ENCODE measurements around the gene COG5. TPM values are rescaled to one million over a fixed set of nuclear protein-coding genes. Genes with fewer than 3 reads are reported as not detected.
A peak's percentile ranks its signal among the peaks of the same experiment; 100 is the strongest.

The COG5 gene
- total RNA-seq, 4 donors from 2014 or later = 20.8 to 49.7 (median 25.7) TPM

DNA sequence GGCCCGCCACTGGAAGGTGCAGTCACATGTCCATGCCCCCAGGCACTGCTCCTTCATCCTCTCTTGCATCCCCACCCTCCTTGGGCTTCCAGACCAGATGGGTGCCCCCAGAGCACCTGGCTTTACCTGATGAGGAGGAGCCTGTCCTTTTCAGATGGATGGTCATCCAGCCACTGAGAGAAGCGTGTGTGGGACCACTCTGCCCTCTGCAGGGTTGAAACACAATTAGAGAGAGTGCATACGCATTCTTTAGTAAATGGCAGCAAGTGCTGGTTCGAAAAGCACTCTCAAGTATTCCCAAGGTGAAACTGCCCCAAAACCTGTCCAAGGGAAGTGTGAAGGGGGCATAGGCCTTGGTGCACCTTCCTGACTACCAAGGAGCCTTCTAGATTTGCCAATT, 353.3 kb downstream of the COG5 start:
- Histone ChIP-seq H3K4me1 (peaks cover 19 to 22% of the 10 kb centered on the region in 2 donors), H3K36me3 (peaks cover 0 to 9% of the 10 kb centered on the region in 2 donors), H3K4me3 (no peak overlapping the region), H3K27me3 (no peaks in the 10 kb centered on the region), H3K9me3 (no peaks in the 10 kb centered on the region), H3K27ac (no peak overlapping the region)
- TF ChIP-seq, protein P1, sequence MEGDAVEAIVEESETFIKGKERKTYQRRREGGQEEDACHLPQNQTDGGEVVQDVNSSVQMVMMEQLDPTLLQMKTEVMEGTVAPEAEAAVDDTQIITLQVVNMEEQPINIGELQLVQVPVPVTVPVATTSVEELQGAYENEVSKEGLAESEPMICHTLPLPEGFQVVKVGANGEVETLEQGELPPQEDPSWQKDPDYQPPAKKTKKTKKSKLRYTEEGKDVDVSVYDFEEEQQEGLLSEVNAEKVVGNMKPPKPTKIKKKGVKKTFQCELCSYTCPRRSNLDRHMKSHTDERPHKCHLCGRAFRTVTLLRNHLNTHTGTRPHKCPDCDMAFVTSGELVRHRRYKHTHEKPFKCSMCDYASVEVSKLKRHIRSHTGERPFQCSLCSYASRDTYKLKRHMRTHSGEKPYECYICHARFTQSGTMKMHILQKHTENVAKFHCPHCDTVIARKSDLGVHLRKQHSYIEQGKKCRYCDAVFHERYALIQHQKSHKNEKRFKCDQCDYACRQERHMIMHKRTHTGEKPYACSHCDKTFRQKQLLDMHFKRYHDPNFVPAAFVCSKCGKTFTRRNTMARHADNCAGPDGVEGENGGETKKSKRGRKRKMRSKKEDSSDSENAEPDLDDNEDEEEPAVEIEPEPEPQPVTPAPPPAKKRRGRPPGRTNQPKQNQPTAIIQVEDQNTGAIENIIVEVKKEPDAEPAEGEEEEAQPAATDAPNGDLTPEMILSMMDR (IDR thresholded peaks at IDR 0.05 in 4 of 5, conservative IDR thresholded peaks at IDR 0.05 in 1 of 5) = no peak
- no peak for TF ChIP-seq POLR2A (IDR thresholded peaks at IDR 0.05)
- intact Hi-C loops (cut with DNase I; ENCODE audit: low total_unique reads) (no loop called here), in situ Hi-C loops (cut with MboI; ENCODE audit: low sequenced_read_pairs in 4 of 4) (loop anchor here in 1 of 4 donors (25.0 kb wide), 1 partner anchor 502 kb away; no protein-coding TSS in a partner anchor)
- no peak for DNase-seq
- no peak for ATAC-seq

DNA sequence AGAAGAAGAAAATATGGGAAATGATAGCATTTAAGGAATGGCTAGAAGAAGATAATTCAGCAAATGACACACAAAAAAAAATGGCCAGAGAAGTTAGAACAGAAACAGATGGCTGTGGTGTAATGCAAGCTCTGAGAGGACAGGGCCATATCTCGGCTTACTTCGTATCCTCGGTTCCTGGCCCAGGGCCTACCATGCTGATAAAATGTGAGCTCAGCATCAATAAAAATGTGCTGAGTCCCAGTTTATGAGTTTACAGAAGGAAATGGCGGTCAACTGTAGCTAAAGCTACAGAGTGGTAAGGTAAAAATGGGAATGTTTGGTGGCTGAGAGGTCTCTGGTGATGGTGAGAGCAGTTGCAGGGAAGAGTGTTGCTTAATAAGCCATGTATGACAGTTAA, 354.2 kb downstream of the COG5 start:
- H3K36me3 ChIP-seq = peaks cover 0 to 17% of the 10 kb centered on the region in 2 donors

DNA sequence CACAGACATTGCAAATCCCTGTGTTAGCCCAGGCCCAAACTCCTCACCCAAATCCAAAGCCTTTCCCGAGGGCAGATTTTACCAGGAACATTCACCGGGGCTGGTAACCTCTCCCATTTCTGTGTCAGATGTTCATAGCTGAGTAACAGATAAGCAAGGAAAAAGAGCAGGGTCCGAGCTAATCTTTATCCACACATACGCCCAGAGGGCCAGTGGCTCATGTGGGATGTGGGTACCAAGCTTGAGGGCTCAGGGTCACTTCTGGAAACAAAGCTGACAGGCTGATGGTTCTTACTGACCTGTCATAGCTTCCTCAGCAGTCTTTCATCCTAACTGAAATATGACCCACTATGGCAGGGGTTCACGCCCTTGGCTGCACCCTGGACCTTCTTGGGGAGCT, 355.2 kb downstream of the COG5 start:
- ATAC-seq = peak in 1 of 2 donors; percentile 15
- in situ Hi-C loops (cut with MboI; ENCODE audit: low sequenced_read_pairs in 4 of 4) (loop anchor here in 1 of 4 donors (25.0 kb wide), 1 partner anchor 504 kb away; no protein-coding TSS in a partner anchor), intact Hi-C loops (cut with DNase I; ENCODE audit: low total_unique reads) (loop anchor here (5.0 to 10.0 kb wide), 2 partner anchors 69 to 356 kb away; partner anchors contain the start of genes COG5 and DUS4L)

More for the DNA sequence above, 354.2 kb downstream of the COG5 start:
- Histone ChIP-seq H3K4me1 (peaks cover 19 to 22% of the 10 kb centered on the region in 2 donors), H3K27me3 (no peaks in the 10 kb centered on the region), H3K9me3 (no peaks in the 10 kb centered on the region), H3K27ac (peak overlapping the region in 3 of 4 donors; percentile 78), H3K4me3 (no peak overlapping the region)
- ATAC-seq (no peak), DNase-seq (no peak)
- intact Hi-C loops (cut with DNase I; ENCODE audit: low total_unique reads) = loop anchor here (5.0 to 10.0 kb wide), 2 partner anchors 68 to 355 kb away; partner anchors contain the start of genes COG5 and DUS4L
- in situ Hi-C loops (cut with MboI; ENCODE audit: low sequenced_read_pairs in 4 of 4) = loop anchor here in 1 of 4 donors (25.0 kb wide), 1 partner anchor 503 kb away; no protein-coding TSS in a partner anchor
- TF ChIP-seq, protein P1 (IDR thresholded peaks at IDR 0.05 in 4 of 5, conservative IDR thresholded peaks at IDR 0.05 in 1 of 5) = no peak
- TF ChIP-seq POLR2A (IDR thresholded peaks at IDR 0.05) = no peak

DNA sequence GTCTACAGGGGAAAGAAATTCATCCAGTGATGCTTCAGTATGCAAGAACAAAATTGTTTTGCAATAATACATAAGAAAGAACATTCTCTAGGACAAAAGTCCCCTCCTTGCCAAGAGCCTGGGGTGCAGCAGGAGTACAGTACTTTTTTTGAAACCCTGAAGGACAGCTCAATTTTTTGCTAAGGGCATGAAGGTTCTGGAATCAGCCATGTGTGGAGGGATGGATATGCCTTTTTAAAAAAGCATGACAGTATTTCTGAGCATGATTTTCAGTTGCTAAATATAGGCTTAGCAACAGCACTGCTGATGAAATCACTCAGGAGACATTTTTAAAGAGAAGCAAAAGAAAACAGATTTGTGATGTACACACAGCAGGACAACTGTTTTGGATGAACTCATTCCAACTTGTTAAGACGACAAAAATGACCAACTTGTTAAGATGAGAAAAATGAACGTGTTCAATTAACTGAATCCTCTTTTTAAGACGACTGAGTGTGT, 355.6 kb downstream of the COG5 start:
- intact Hi-C loops (cut with DNase I; ENCODE audit: low total_unique reads) (loop anchor here (5.0 to 10.0 kb wide), 2 partner anchors 69 to 357 kb away; partner anchors contain the start of genes COG5 and DUS4L), in situ Hi-C loops (cut with MboI; ENCODE audit: low sequenced_read_pairs in 4 of 4) (loop anchor here in 1 of 4 donors (25.0 kb wide), 1 partner anchor 504 kb away; no protein-coding TSS in a partner anchor)
- H3K36me3 ChIP-seq = peaks cover 0 to 32% of the 10 kb centered on the region in 2 donors
- no peaks in the 10 kb centered on the region for H3K27me3 ChIP-seq
- H3K4me1 ChIP-seq = peaks cover 19 to 22% of the 10 kb centered on the region in 2 donors
- TF ChIP-seq, protein P1 (IDR thresholded peaks at IDR 0.05 in 4 of 5, conservative IDR thresholded peaks at IDR 0.05 in 1 of 5) = no peak
- no peak for TF ChIP-seq POLR2A (IDR thresholded peaks at IDR 0.05)
- no peak overlapping the region for H3K4me3 ChIP-seq
- H3K27ac ChIP-seq = peak overlapping the region; percentile 72 to 78 (median 78)
- no peaks in the 10 kb centered on the region for H3K9me3 ChIP-seq
- DNase-seq (no peak), ATAC-seq (peak; percentile 67 to 79)

More for the DNA sequence above, 355.2 kb downstream of the COG5 start:
- no peak for DNase-seq
- H3K27ac ChIP-seq = peak overlapping the region; percentile 72 to 78 (median 78)
- peaks cover 19 to 22% of the 10 kb centered on the region in 2 donors for H3K4me1 ChIP-seq
- peaks cover 0 to 27% of the 10 kb centered on the region in 2 donors for H3K36me3 ChIP-seq
- TF ChIP-seq, protein P1 (IDR thresholded peaks at IDR 0.05 in 4 of 5, conservative IDR thresholded peaks at IDR 0.05 in 1 of 5) = no peak
- TF ChIP-seq POLR2A (IDR thresholded peaks at IDR 0.05) = no peak
- no peak overlapping the region for H3K4me3 ChIP-seq
- H3K27me3 ChIP-seq = no peaks in the 10 kb centered on the region
- H3K9me3 ChIP-seq = no peaks in the 10 kb centered on the region
